ENCODE data around the gene USP1. TPM values are rescaled to one million over a fixed set of nuclear protein-coding genes. Genes with fewer than 3 reads are reported as not detected.

The USP1 gene
- polyA plus RNA-seq, 1 donor (not counting 4 experiments of a cell fraction or from before 2014, with no cell fraction given), result 12.0 TPM

DNA sequence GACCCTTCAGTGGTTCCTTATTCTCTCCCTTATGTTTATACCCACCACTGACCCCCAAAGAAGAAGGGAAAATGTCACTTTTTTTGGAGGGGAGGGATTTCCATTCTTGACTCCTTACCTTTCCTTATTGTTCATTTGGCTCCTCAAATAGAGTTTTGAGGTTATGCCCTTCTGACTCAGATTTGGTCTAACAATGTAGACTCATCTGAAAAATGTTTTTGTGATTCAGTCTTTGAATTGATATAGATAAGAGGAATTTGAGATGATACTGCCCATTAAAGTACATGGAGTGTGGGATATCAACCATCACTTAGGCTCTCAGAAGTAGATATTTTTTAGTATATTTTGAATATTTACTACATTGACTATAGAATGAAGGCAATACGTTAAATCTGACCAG lies 16.1 kb downstream of the USP1 start:
- Histone ChIP-seq H3K4me1 (ENCODE audit: control insufficient read depth, extremely low read depth, insufficient read depth, low read length) (peaks cover 2% of the 10 kb centered on the region), H3K36me3 (ENCODE audit: control insufficient read depth in 2 of 2, extremely low read depth in 1 of 2, insufficient read depth in 2 of 2, low read length in 2 of 2) (peaks cover 7% of the 10 kb centered on the region in 2 experiments), H2AFZ (ENCODE audit: control insufficient read depth, low read length) (no peak overlapping the region), H3K4me3 (ENCODE audit: control insufficient read depth in 2 of 3, extremely low read depth in 1 of 3, insufficient read depth in 2 of 3, low read depth in 1 of 3, low read length in 3 of 3) (no peak overlapping the region), H3K79me2 (ENCODE audit: control insufficient read depth, insufficient read depth, low read length) (no peaks in the 10 kb centered on the region), H3K9me3 (ENCODE audit: control insufficient read depth, low read depth, low read length) (no peaks in the 10 kb centered on the region), H3K9ac (ENCODE audit: control insufficient read depth, extremely low read depth, insufficient read depth, low read length) (no peak overlapping the region), H3K27me3 (ENCODE audit: control insufficient read depth, extremely low read depth, insufficient read depth, low read length) (no peaks in the 10 kb centered on the region), H3K27ac (ENCODE audit: control insufficient read depth, insufficient read depth, low read length) (no peak overlapping the region), H3K9me1 (ENCODE audit: control insufficient read depth, extremely low read depth, insufficient read depth, low read length) (no peaks in the 10 kb centered on the region), H4K20me1 (ENCODE audit: control insufficient read depth, extremely low read depth, insufficient read depth, low read length) (no peaks in the 10 kb centered on the region), H3K4me2 (ENCODE audit: control insufficient read depth, extremely low read depth, insufficient read depth, low read depth, low read length) (no peak overlapping the region)
- FAIRE-seq (no peak), DNase-seq (ENCODE audit: low read depth, low spot score) (no peak)
- TF ChIP-seq, protein P1, sequence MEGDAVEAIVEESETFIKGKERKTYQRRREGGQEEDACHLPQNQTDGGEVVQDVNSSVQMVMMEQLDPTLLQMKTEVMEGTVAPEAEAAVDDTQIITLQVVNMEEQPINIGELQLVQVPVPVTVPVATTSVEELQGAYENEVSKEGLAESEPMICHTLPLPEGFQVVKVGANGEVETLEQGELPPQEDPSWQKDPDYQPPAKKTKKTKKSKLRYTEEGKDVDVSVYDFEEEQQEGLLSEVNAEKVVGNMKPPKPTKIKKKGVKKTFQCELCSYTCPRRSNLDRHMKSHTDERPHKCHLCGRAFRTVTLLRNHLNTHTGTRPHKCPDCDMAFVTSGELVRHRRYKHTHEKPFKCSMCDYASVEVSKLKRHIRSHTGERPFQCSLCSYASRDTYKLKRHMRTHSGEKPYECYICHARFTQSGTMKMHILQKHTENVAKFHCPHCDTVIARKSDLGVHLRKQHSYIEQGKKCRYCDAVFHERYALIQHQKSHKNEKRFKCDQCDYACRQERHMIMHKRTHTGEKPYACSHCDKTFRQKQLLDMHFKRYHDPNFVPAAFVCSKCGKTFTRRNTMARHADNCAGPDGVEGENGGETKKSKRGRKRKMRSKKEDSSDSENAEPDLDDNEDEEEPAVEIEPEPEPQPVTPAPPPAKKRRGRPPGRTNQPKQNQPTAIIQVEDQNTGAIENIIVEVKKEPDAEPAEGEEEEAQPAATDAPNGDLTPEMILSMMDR (optimal IDR thresholded peaks at IDR 0.05 in 1 of 3, IDR thresholded peaks at IDR 0.05 in 1 of 3, conservative IDR thresholded peaks at IDR 0.05 in 1 of 3; ENCODE audit: extremely low read depth in 1 of 3, insufficient read depth in 2 of 3, low read length in 3 of 3), result no peak
- no peak for TF ChIP-seq EZH2 (IDR thresholded peaks at IDR 0.05; ENCODE audit: low read length)
- dilution Hi-C loops (cut with MboI; ENCODE audit: extremely low pct_ligation_motif_present, low sequenced_read_pairs), result no loop called here

DNA sequence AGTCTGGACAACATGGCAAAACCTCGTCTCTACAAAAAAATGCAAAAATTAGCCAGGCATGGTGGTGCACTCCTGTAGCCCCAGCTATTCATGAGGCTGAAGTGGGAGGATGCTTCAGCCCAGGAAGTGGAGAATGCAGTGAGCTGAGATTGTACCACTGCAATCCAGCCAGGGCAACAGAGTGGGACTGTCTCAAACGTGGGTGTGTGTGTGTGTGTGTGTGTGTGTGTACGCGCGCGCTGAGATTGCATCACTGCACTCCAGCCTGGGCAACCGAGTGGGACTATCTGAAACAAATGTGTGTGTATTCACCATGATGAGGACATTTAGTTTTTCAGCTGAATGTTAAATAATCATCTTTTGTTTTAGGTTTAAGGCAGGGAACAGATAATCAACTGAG lies 21.1 kb downstream of the USP1 start:
- H3K4me1 ChIP-seq (ENCODE audit: control insufficient read depth, extremely low read depth, insufficient read depth, low read length), result no peaks in the 10 kb centered on the region
- TF ChIP-seq, protein P1 (optimal IDR thresholded peaks at IDR 0.05 in 1 of 3, IDR thresholded peaks at IDR 0.05 in 1 of 3, conservative IDR thresholded peaks at IDR 0.05 in 1 of 3; ENCODE audit: extremely low read depth in 1 of 3, insufficient read depth in 2 of 3, low read length in 3 of 3), result no peak
- no peak for TF ChIP-seq EZH2 (IDR thresholded peaks at IDR 0.05; ENCODE audit: low read length)
- DNase-seq (ENCODE audit: low read depth, low spot score) (no peak), FAIRE-seq (no peak)
- no peak overlapping the region for H2AFZ ChIP-seq (ENCODE audit: control insufficient read depth, low read length)
- H3K9me1 ChIP-seq (ENCODE audit: control insufficient read depth, extremely low read depth, insufficient read depth, low read length), result no peaks in the 10 kb centered on the region
- no peaks in the 10 kb centered on the region for H3K27me3 ChIP-seq (ENCODE audit: control insufficient read depth, extremely low read depth, insufficient read depth, low read length)
- no peak overlapping the region for H3K27ac ChIP-seq (ENCODE audit: control insufficient read depth, insufficient read depth, low read length)
- H3K79me2 ChIP-seq (ENCODE audit: control insufficient read depth, insufficient read depth, low read length), result no peaks in the 10 kb centered on the region
- no peak overlapping the region for H3K9ac ChIP-seq (ENCODE audit: control insufficient read depth, extremely low read depth, insufficient read depth, low read length)
- no peak overlapping the region for H3K4me3 ChIP-seq (ENCODE audit: control insufficient read depth in 2 of 3, extremely low read depth in 1 of 3, insufficient read depth in 2 of 3, low read depth in 1 of 3, low read length in 3 of 3)
- H3K4me2 ChIP-seq (ENCODE audit: control insufficient read depth, extremely low read depth, insufficient read depth, low read depth, low read length), result no peak overlapping the region
- no peaks in the 10 kb centered on the region for H4K20me1 ChIP-seq (ENCODE audit: control insufficient read depth, extremely low read depth, insufficient read depth, low read length)
- H3K36me3 ChIP-seq (ENCODE audit: control insufficient read depth in 2 of 2, extremely low read depth in 1 of 2, insufficient read depth in 2 of 2, low read length in 2 of 2), result peaks cover 4% of the 10 kb centered on the region in 2 experiments
- no peaks in the 10 kb centered on the region for H3K9me3 ChIP-seq (ENCODE audit: control insufficient read depth, low read depth, low read length)
- dilution Hi-C loops (cut with MboI; ENCODE audit: extremely low pct_ligation_motif_present, low sequenced_read_pairs), result no loop called here
